ENCODE measurements around the gene PATJ.

Gene PATJ

GRCh38 chr1:62090016-62090415, 347.7 kb downstream of the PATJ start:
- Histone ChIP-seq H4K8ac (ENCODE audit: low read length) (no peak overlapping the region), H3K4me2 (ENCODE audit: low read length, poor library complexity, severe bottlenecking) (no peak overlapping the region), H2BK120ac (ENCODE audit: low read depth, low read length) (no peak overlapping the region), H3K18ac (ENCODE audit: low read depth in 1 of 2, low read length in 2 of 2) (no peak overlapping the region), H3K4me3 (ENCODE audit: insufficient read depth in 1 of 2, low read depth in 1 of 2, low read length in 2 of 2) (no peak overlapping the region), H3K4ac (ENCODE audit: low read depth in 1 of 2, low read length in 2 of 2) (no peak overlapping the region), H3K9me3 (ENCODE audit: control insufficient read depth, low read length) (no peaks in the 10 kb centered on the region), H3K14ac (ENCODE audit: low read length in 2 of 2) (no peak overlapping the region), H3K9ac (ENCODE audit: low read length) (no peak overlapping the region), H2BK12ac (ENCODE audit: low read length in 2 of 2) (no peak overlapping the region), H3K36me3 (ENCODE audit: control insufficient read depth in 1 of 2, insufficient read depth in 2 of 2, low read depth in 1 of 2, low read length in 2 of 2) (peaks cover 0 to 5% of the 10 kb centered on the region in 2 experiments), H3K27ac (ENCODE audit: low read length, poor library complexity, severe bottlenecking) (no peak overlapping the region), H2AK5ac (ENCODE audit: low read length, severe bottlenecking) (no peak overlapping the region), H3K79me1 (replicated peaks; ENCODE audit: low read length, poor library complexity, severe bottlenecking) (no peaks in the 10 kb centered on the region), H2AFZ (ENCODE audit: low read depth, low read length) (no peak overlapping the region), H3K4me1 (ENCODE audit: control insufficient read depth, insufficient read depth, low read depth, low read length) (peaks cover 1% of the 10 kb centered on the region), H3K23ac (ENCODE audit: low read length in 2 of 2) (no peak overlapping the region), H3K27me3 (ENCODE audit: control insufficient read depth in 1 of 2, insufficient read depth in 1 of 2, low read length in 2 of 2) (no peaks in the 10 kb centered on the region), H2BK5ac (ENCODE audit: low read depth, low read length, poor library complexity, severe bottlenecking) (no peak overlapping the region), H4K91ac (ENCODE audit: low read length) (no peak overlapping the region), H2BK15ac (ENCODE audit: low read depth, poor library complexity, severe bottlenecking) (no peak overlapping the region)
- WGBS, result 86% methylated on average over 4 of the region's 5 CpGs
- no peak for DNase-seq

GRCh38 chr1:62092110-62092509, 349.8 kb downstream of the PATJ start:
- H3K4me3 ChIP-seq (ENCODE audit: insufficient read depth in 1 of 2, low read depth in 1 of 2, low read length in 2 of 2), result no peak overlapping the region
- H4K91ac ChIP-seq (ENCODE audit: low read length), result no peak overlapping the region
- no peak overlapping the region for H3K14ac ChIP-seq (ENCODE audit: low read length in 2 of 2)
- H3K4me2 ChIP-seq (ENCODE audit: low read length, poor library complexity, severe bottlenecking), result no peak overlapping the region
- 83% methylated on average over 3 of the region's 4 CpGs for WGBS
- H3K4me1 ChIP-seq (ENCODE audit: control insufficient read depth, insufficient read depth, low read depth, low read length), result peaks cover 1% of the 10 kb centered on the region
- DNase-seq, result no peak
- no peak overlapping the region for H3K9ac ChIP-seq (ENCODE audit: low read length)
- H3K18ac ChIP-seq (ENCODE audit: low read depth in 1 of 2, low read length in 2 of 2), result no peak overlapping the region
- H3K4ac ChIP-seq (ENCODE audit: low read depth in 1 of 2, low read length in 2 of 2), result no peak overlapping the region
- H2BK12ac ChIP-seq (ENCODE audit: low read length in 2 of 2), result no peak overlapping the region
- H2BK120ac ChIP-seq (ENCODE audit: low read depth, low read length), result no peak overlapping the region
- H3K27me3 ChIP-seq (ENCODE audit: control insufficient read depth in 1 of 2, insufficient read depth in 1 of 2, low read length in 2 of 2), result no peaks in the 10 kb centered on the region
- no peak overlapping the region for H2BK5ac ChIP-seq (ENCODE audit: low read depth, low read length, poor library complexity, severe bottlenecking)
- no peak overlapping the region for H2AK5ac ChIP-seq (ENCODE audit: low read length, severe bottlenecking)
- no peak overlapping the region for H4K8ac ChIP-seq (ENCODE audit: low read length)
- H3K23ac ChIP-seq (ENCODE audit: low read length in 2 of 2), result no peak overlapping the region
- no peak overlapping the region for H2BK15ac ChIP-seq (ENCODE audit: low read depth, poor library complexity, severe bottlenecking)
- H2AFZ ChIP-seq (ENCODE audit: low read depth, low read length), result no peak overlapping the region
- H3K36me3 ChIP-seq (ENCODE audit: control insufficient read depth in 1 of 2, insufficient read depth in 2 of 2, low read depth in 1 of 2, low read length in 2 of 2), result no peaks in the 10 kb centered on the region
- H3K27ac ChIP-seq (ENCODE audit: low read length, poor library complexity, severe bottlenecking), result no peak overlapping the region
- H3K79me1 ChIP-seq (replicated peaks; ENCODE audit: low read length, poor library complexity, severe bottlenecking), result no peaks in the 10 kb centered on the region
- no peaks in the 10 kb centered on the region for H3K9me3 ChIP-seq (ENCODE audit: control insufficient read depth, low read length)

DNA sequence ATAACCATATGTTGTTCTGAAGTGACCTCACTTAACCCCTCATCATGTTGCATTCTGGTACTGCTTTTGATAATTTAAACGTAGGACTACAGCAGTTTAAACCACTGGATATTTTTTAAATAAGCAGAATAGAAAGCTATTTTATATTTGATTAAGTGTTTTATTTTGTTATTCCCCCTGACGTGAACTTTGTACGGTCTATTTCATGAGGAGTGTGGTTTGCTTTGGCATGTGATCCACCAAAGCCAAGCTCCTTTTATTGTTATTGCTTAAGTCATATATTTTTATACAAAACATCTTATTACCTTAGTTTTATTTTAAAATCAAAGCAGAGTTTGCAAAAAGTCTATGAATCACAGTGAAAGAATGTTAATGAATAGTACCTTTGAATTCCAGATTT, 351.0 kb downstream of the PATJ start:
- Histone ChIP-seq H3K18ac (ENCODE audit: low read depth in 1 of 2, low read length in 2 of 2) (no peak overlapping the region), H3K9me3 (ENCODE audit: control insufficient read depth, low read length) (no peaks in the 10 kb centered on the region), H3K79me1 (replicated peaks; ENCODE audit: low read length, poor library complexity, severe bottlenecking) (no peaks in the 10 kb centered on the region), H3K4me2 (ENCODE audit: low read length, poor library complexity, severe bottlenecking) (no peak overlapping the region), H4K91ac (ENCODE audit: low read length) (no peak overlapping the region), H3K27ac (ENCODE audit: low read length, poor library complexity, severe bottlenecking) (no peak overlapping the region), H4K8ac (ENCODE audit: low read length) (no peak overlapping the region), H3K14ac (ENCODE audit: low read length in 2 of 2) (no peak overlapping the region), H3K36me3 (ENCODE audit: control insufficient read depth in 1 of 2, insufficient read depth in 2 of 2, low read depth in 1 of 2, low read length in 2 of 2) (peaks cover 0 to 3% of the 10 kb centered on the region in 2 experiments), H2AFZ (ENCODE audit: low read depth, low read length) (no peak overlapping the region), H3K4me3 (ENCODE audit: insufficient read depth in 1 of 2, low read depth in 1 of 2, low read length in 2 of 2) (no peak overlapping the region), H2BK12ac (ENCODE audit: low read length in 2 of 2) (no peak overlapping the region), H2BK5ac (ENCODE audit: low read depth, low read length, poor library complexity, severe bottlenecking) (no peak overlapping the region), H3K9ac (ENCODE audit: low read length) (no peak overlapping the region), H3K23ac (ENCODE audit: low read length in 2 of 2) (no peak overlapping the region), H2BK120ac (ENCODE audit: low read depth, low read length) (no peak overlapping the region), H3K4ac (ENCODE audit: low read depth in 1 of 2, low read length in 2 of 2) (no peak overlapping the region), H3K27me3 (ENCODE audit: control insufficient read depth in 1 of 2, insufficient read depth in 1 of 2, low read length in 2 of 2) (no peaks in the 10 kb centered on the region), H2AK5ac (ENCODE audit: low read length, severe bottlenecking) (no peak overlapping the region), H2BK15ac (ENCODE audit: low read depth, poor library complexity, severe bottlenecking) (no peak overlapping the region), H3K4me1 (ENCODE audit: control insufficient read depth, insufficient read depth, low read depth, low read length) (peaks cover 1% of the 10 kb centered on the region)
- no CpG with 5 or more reads among the region's 3 CpGs for WGBS
- no peak for DNase-seq

DNA sequence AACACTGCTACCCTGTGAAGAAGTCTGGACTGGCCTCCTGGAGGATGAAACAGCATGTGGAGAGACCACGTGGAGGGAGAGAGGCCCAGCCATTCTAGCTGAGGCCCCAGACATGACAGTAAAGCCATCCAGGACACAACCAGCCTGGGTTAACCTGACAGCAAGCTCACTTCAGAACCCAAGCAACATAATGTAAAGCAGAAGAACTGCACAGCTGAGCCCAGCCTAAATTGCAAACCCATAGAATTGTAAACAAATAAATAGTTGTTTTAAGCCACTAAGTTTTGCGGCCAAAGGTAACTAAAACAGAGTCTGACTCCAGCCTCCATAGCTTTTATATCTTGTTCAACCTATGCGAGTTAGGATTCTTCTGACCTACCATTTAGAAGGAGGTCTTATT, 355.2 kb downstream of the PATJ start:
- Histone ChIP-seq H3K27ac (ENCODE audit: low read length, poor library complexity, severe bottlenecking) (no peak overlapping the region), H3K14ac (ENCODE audit: low read length in 2 of 2) (no peak overlapping the region), H3K23ac (ENCODE audit: low read length in 2 of 2) (no peak overlapping the region), H3K4me3 (ENCODE audit: insufficient read depth in 1 of 2, low read depth in 1 of 2, low read length in 2 of 2) (no peak overlapping the region), H3K9ac (ENCODE audit: low read length) (no peak overlapping the region), H2BK15ac (ENCODE audit: low read depth, poor library complexity, severe bottlenecking) (no peak overlapping the region), H3K4me1 (ENCODE audit: control insufficient read depth, insufficient read depth, low read depth, low read length) (no peaks in the 10 kb centered on the region), H2BK5ac (ENCODE audit: low read depth, low read length, poor library complexity, severe bottlenecking) (no peak overlapping the region), H2AK5ac (ENCODE audit: low read length, severe bottlenecking) (no peak overlapping the region), H4K91ac (ENCODE audit: low read length) (no peak overlapping the region), H3K36me3 (ENCODE audit: control insufficient read depth in 1 of 2, insufficient read depth in 2 of 2, low read depth in 1 of 2, low read length in 2 of 2) (peaks cover 0 to 3% of the 10 kb centered on the region in 2 experiments), H3K18ac (ENCODE audit: low read depth in 1 of 2, low read length in 2 of 2) (no peak overlapping the region), H3K9me3 (ENCODE audit: control insufficient read depth, low read length) (no peaks in the 10 kb centered on the region), H3K4me2 (ENCODE audit: low read length, poor library complexity, severe bottlenecking) (no peak overlapping the region), H2AFZ (ENCODE audit: low read depth, low read length) (no peak overlapping the region), H2BK12ac (ENCODE audit: low read length in 2 of 2) (no peak overlapping the region), H3K27me3 (ENCODE audit: control insufficient read depth in 1 of 2, insufficient read depth in 1 of 2, low read length in 2 of 2) (no peaks in the 10 kb centered on the region), H2BK120ac (ENCODE audit: low read depth, low read length) (no peak overlapping the region), H3K79me1 (replicated peaks; ENCODE audit: low read length, poor library complexity, severe bottlenecking) (no peaks in the 10 kb centered on the region), H3K4ac (ENCODE audit: low read depth in 1 of 2, low read length in 2 of 2) (no peak overlapping the region), H4K8ac (ENCODE audit: low read length) (no peak overlapping the region)
- WGBS, result 100% methylated on average over 2 of the region's 3 CpGs
- no peak for DNase-seq

Data from mesenchymal stem cell (in vitro differentiated cells and primary cell).